ENCODE data around the gene WDR93. TPM values are rescaled to one million over a fixed set of nuclear protein-coding genes. Genes with fewer than 3 reads are reported as not detected.

WDR93 gene
- total and polyA plus RNA-seq, 9 donors, result 0.04 to 0.32 (median 0.18) TPM; not detected in 1

DNA sequence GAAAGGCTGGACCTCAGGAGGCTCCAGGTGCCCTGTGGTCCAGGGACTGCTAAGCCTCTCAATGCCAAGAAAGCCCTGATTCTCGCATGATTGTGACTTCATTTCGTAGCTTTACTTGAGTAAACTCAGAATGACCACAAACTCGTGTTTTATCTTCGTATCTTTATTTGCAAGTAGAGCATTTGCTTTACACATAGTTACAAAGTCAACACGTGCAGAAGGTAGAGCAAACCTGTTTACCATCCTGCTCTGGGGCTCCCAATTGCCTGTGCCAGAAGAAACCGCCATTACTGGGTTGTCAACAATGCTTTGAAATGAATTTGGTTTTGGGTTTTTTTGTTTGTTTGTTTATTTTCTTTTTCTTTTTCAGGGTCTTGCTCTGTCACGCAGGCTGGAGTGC is 66.3 kb downstream of the WDR93 start:
- no peak overlapping the region for H3K4me3 ChIP-seq (ENCODE audit: low read length)
- peaks cover 2% of the 10 kb centered on the region for H3K27me3 ChIP-seq (ENCODE audit: control insufficient read depth, insufficient read depth, low read length)
- 57% methylated on average over 3 of the region's 7 CpGs for WGBS (ENCODE audit: insufficient coverage)
- no peak for DNase-seq
- no peaks in the 10 kb centered on the region for H3K36me3 ChIP-seq (ENCODE audit: control insufficient read depth, insufficient read depth, low read length)
- H3K27ac ChIP-seq (ENCODE audit: low read length), result no peak overlapping the region
- H3K4me1 ChIP-seq (ENCODE audit: control insufficient read depth, insufficient read depth, low read length), result peaks cover 5% of the 10 kb centered on the region
- H3K9me3 ChIP-seq (replicated peaks; ENCODE audit: control insufficient read depth, low read depth, low read length), result no peaks in the 10 kb centered on the region

DNA sequence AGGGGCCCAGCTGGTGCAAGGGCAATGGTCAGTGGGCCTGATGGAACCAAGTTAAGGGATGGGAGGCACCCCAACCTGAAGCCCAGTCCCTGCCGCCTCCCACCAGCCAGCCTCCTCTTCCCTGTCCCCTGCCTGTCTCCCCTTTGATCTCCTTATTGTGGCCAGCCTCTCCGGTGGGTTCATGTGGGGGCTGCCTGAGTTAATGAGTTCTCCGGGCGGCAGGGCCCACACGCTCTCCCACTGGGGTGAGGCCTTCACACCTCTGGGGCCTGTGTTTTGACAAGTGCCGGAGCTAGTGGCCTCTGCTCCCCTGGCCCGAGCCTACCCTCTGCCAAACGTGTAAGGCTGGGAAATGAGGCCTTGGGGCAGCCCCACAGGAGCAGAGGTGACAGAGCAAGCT is 67.7 kb downstream of the WDR93 start:
- DNase-seq, result no peak
- H3K27ac ChIP-seq (ENCODE audit: low read length), result no peak overlapping the region
- no peaks in the 10 kb centered on the region for H3K9me3 ChIP-seq (replicated peaks; ENCODE audit: control insufficient read depth, low read depth, low read length)
- no peak overlapping the region for H3K4me3 ChIP-seq (ENCODE audit: low read length)
- WGBS (ENCODE audit: insufficient coverage), result 47% methylated on average over 8 of the region's 8 CpGs
- peaks cover 5% of the 10 kb centered on the region for H3K4me1 ChIP-seq (ENCODE audit: control insufficient read depth, insufficient read depth, low read length)
- H3K36me3 ChIP-seq (ENCODE audit: control insufficient read depth, insufficient read depth, low read length), result no peaks in the 10 kb centered on the region
- peaks cover 2% of the 10 kb centered on the region for H3K27me3 ChIP-seq (ENCODE audit: control insufficient read depth, insufficient read depth, low read length)

DNA sequence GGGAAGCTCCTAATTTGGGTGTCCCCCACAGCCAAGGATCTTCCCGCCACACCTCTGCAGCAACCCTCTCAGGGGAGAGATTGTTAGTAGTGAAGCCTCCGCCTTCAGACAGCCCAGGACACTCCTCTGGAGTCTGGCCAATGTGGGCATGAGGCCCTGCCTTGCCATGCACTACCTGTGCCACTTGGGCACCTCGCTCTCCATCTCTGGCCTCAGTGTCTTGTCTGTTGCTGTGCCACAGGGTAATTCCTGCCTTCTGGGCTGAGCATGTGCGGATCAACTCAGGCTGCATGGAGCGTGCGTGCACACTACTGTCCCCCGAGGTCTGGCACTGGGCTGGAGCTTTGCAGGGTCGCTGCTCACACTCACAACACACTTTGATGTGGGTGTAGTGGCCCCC is 68.4 kb downstream of the WDR93 start:
- H3K4me1 ChIP-seq (ENCODE audit: control insufficient read depth, insufficient read depth, low read length), result peaks cover 5% of the 10 kb centered on the region
- DNase-seq, result no peak
- no peak overlapping the region for H3K4me3 ChIP-seq (ENCODE audit: low read length)
- no peaks in the 10 kb centered on the region for H3K36me3 ChIP-seq (ENCODE audit: control insufficient read depth, insufficient read depth, low read length)
- peaks cover 2% of the 10 kb centered on the region for H3K27me3 ChIP-seq (ENCODE audit: control insufficient read depth, insufficient read depth, low read length)
- WGBS (ENCODE audit: insufficient coverage), result 83% methylated on average over 3 of the region's 8 CpGs
- H3K27ac ChIP-seq (ENCODE audit: low read length), result no peak overlapping the region
- H3K9me3 ChIP-seq (replicated peaks; ENCODE audit: control insufficient read depth, low read depth, low read length), result no peaks in the 10 kb centered on the region

DNA sequence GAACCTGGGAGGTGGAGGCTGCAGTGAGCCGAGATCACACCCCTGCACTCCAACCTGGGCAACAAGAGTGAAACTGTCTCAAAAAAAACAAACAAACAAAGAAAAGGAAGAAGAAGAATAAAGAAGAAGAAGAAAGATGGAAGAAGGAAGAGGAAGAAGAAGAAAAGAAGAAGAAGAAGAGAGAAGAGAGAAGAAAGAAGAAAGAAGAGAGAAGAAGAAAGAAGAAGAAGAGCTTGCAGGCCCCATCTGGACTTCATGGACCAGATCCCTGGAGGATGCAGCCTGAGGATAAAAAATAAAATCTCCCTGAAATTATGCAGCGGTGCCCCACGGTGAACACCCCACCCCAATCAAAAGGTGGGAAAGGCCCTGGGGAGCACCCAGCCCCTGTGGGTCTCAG is 69.2 kb downstream of the WDR93 start:
- Histone ChIP-seq H3K4me1 (ENCODE audit: control insufficient read depth, insufficient read depth, low read length) (peaks cover 5% of the 10 kb centered on the region), H3K9me3 (replicated peaks; ENCODE audit: control insufficient read depth, low read depth, low read length) (no peaks in the 10 kb centered on the region), H3K36me3 (ENCODE audit: control insufficient read depth, insufficient read depth, low read length) (no peaks in the 10 kb centered on the region), H3K27me3 (ENCODE audit: control insufficient read depth, insufficient read depth, low read length) (peaks cover 2% of the 10 kb centered on the region), H3K27ac (ENCODE audit: low read length) (no peak overlapping the region), H3K4me3 (ENCODE audit: low read length) (no peak overlapping the region)
- 50% methylated on average over 2 of the region's 3 CpGs for WGBS (ENCODE audit: insufficient coverage)
- no peak for DNase-seq

DNA sequence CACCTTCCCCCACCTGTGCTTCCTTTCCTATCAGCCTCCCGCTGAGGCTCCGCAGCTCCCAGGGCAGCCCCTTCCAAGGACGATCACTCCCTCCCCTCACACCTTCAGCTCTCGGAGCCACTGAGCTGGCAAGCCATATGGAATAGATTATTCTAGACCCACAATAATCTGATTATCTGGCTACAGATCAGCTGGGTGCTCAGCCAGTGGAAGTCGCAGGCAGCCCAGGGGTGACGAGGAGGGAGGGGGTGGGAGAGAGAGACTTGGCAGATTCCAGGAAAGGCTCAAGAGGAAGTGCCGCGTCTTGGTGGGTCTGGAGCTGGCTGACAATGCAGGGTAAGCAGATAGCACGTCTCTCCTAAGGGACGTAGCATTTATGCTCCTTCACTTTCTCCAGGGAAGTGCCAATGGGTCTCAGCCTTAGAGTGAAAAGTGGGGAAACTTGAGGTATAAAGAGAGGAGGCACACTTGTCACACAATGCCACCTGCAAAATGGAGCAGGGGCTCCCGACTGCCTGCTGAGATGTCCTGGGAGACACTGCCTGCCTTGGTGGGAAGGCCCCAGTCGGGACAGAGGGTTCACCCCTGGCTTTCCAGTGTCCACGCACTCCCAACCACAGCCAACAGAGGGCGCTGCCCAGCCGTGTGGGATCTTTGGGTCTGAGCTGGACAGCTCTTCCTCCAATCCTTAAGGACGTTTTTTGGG is 69.8 kb downstream of the WDR93 start:
- Histone ChIP-seq H3K9me3 (replicated peaks; ENCODE audit: control insufficient read depth, low read depth, low read length) (no peaks in the 10 kb centered on the region), H3K4me1 (ENCODE audit: control insufficient read depth, insufficient read depth, low read length) (peaks cover 5% of the 10 kb centered on the region), H3K27me3 (ENCODE audit: control insufficient read depth, insufficient read depth, low read length) (peaks cover 2% of the 10 kb centered on the region), H3K27ac (ENCODE audit: low read length) (no peak overlapping the region), H3K4me3 (ENCODE audit: low read length) (no peak overlapping the region), H3K36me3 (ENCODE audit: control insufficient read depth, insufficient read depth, low read length) (no peaks in the 10 kb centered on the region)
- peak; percentile 70 for DNase-seq
- WGBS (ENCODE audit: insufficient coverage), result 19% methylated on average over 9 of the region's 16 CpGs

DNA sequence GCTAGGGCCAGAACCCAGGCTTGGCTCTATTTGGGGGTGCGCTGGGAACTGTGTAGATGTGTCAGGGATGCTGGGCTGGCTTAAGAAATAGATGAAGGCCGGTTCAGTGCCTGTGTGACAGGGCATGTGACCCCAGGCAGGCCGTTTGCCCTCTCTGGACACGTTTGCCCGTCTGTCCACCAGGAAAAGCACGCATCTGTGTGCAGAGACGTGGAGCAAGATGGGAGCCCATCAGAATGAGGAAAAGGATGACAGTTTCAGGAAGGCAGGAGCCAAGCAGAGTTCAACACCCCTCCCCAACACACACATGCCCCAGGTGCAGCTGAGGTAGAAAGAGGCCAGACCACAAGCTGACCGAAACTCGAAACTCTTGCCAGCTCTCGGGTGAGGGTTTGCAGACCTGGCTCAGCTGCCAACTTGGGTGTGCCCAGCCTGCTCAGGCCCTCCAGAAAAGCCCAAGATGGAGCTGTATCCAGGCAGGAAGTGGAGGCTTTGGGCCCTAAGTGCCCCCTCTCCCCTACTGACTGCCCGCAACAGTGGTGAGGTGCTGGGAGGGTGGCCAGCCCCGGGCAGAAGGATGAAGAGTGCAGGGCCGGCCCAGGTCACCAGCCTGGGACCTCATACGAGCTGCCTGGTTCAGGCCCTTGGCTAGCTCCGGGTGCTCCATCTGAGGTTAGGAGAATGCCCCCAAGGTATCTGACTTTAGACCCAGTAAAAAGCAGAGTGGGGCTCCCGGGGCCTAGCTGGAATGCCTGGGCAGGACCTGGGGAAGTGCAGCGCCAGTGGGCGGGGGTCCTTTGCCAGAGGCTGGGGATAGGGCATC is 70.6 kb downstream of the WDR93 start:
- no peak overlapping the region for H3K27ac ChIP-seq (ENCODE audit: low read length)
- WGBS (ENCODE audit: insufficient coverage), result 64% methylated on average over 15 of the region's 18 CpGs
- peaks cover 2% of the 10 kb centered on the region for H3K27me3 ChIP-seq (ENCODE audit: control insufficient read depth, insufficient read depth, low read length)
- no peak for DNase-seq
- H3K4me3 ChIP-seq (ENCODE audit: low read length), result no peak overlapping the region
- peaks cover 5% of the 10 kb centered on the region for H3K4me1 ChIP-seq (ENCODE audit: control insufficient read depth, insufficient read depth, low read length)
- no peaks in the 10 kb centered on the region for H3K9me3 ChIP-seq (replicated peaks; ENCODE audit: control insufficient read depth, low read depth, low read length)
- no peaks in the 10 kb centered on the region for H3K36me3 ChIP-seq (ENCODE audit: control insufficient read depth, insufficient read depth, low read length)

DNA sequence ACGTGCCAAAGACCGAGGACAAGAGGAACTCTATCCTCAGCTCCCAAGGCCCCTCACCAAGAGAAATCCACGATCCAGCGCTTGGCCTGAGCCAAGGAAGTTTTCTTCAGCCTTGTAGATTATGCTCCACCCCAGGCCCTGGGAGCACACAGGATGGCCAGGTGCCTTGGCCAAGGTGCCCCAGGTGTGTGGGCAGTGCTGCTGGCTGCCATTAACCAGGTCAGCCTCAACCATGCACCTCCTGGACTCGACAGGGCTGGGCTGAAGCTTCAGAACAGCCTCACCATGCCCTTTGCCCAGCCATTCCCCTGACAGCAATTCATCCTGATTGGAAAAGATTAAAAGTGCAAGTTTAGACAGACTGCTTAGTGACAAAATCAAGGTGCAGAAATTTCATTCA is 71.3 kb downstream of the WDR93 start:
- peaks cover 5% of the 10 kb centered on the region for H3K4me1 ChIP-seq (ENCODE audit: control insufficient read depth, insufficient read depth, low read length)
- H3K4me3 ChIP-seq (ENCODE audit: low read length), result no peak overlapping the region
- H3K36me3 ChIP-seq (ENCODE audit: control insufficient read depth, insufficient read depth, low read length), result no peaks in the 10 kb centered on the region
- no peaks in the 10 kb centered on the region for H3K9me3 ChIP-seq (replicated peaks; ENCODE audit: control insufficient read depth, low read depth, low read length)
- no peak for DNase-seq
- H3K27ac ChIP-seq (ENCODE audit: low read length), result no peak overlapping the region
- peaks cover 2% of the 10 kb centered on the region for H3K27me3 ChIP-seq (ENCODE audit: control insufficient read depth, insufficient read depth, low read length)
- WGBS (ENCODE audit: insufficient coverage), result 67% methylated on average over 1 of the region's 5 CpGs

DNA sequence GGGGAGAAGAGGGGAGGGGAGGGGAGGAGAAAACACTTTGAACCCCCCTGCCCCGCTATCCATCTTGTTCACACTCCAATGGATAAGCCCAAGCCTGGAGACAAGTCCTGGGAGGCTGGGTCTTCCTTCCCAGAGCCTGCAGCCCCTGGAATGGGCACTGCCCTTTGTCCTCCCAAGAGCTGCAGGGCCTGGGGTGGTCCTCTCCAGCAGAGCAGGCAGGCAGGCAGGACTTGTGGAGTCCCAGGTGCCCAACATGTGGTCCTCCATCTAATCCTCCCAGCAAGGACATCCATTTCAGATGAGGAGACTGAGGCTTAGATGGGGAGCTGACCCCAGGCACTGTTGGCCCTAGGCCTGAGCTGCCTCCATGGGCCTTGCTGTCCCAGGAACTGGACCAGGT is 75.1 kb downstream of the WDR93 start:
- WGBS (ENCODE audit: insufficient coverage), result no CpG with 5 or more reads among the region's 1 CpG
- DNase-seq, result no peak

DNA sequence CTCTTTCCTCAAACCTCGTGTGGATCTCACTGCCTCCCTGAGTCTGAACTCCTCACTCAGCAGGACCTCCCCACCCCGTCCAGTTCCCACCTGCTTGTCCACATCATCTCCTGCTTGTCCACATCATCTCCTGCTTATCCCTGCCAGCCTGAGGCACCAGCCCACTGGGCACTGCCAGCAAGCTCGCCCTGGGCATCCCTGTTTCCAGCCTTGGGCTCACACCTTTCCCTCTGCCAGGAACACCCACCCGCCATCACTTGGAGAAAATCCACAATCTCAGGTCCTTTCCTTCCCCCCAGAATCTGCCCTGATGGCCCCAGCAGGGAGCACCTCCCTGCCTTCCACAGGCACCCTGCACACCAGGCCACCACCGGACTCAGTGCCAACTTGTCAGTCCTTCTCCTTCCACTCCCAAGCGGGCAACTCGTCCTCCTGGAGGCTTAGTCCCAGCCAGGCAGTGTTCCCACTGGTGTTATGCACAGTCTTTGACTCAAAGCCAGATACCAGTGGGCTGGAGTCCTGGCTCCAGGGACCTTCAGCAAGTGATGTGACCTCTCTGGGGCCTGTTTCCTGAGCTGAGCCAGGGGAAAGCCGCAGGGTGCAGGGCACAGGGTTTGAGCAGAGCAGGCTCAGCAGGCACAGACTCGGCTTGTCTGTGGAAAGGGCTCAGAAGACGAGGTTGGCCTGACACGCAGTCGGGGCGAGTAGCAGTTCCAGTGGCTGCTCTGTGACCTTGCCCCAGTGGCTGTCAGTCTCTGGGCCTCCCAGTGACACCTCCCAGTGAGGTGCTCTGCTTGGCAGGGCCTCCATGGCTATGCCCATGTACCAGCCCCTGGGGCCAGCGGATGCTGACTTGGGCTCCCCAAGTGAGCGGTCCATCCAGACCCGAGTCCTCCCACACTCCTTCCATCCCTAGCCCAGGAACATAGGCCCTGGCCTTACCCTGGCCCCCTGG is 76.0 kb downstream of the WDR93 start:
- H3K27me3 ChIP-seq (ENCODE audit: control insufficient read depth, insufficient read depth, low read length), result peaks cover 2% of the 10 kb centered on the region
- WGBS (ENCODE audit: insufficient coverage), result 78% methylated on average over 16 of the region's 16 CpGs
- DNase-seq, result no peak

More for the DNA sequence above, 75.1 kb downstream of the WDR93 start:
- no peak overlapping the region for H3K4me3 ChIP-seq (ENCODE audit: low read length)
- no peaks in the 10 kb centered on the region for H3K36me3 ChIP-seq (ENCODE audit: control insufficient read depth, insufficient read depth, low read length)
- peaks cover 2% of the 10 kb centered on the region for H3K27me3 ChIP-seq (ENCODE audit: control insufficient read depth, insufficient read depth, low read length)
- peaks cover 3% of the 10 kb centered on the region for H3K4me1 ChIP-seq (ENCODE audit: control insufficient read depth, insufficient read depth, low read length)
- H3K9me3 ChIP-seq (replicated peaks; ENCODE audit: control insufficient read depth, low read depth, low read length), result no peaks in the 10 kb centered on the region
- H3K27ac ChIP-seq (ENCODE audit: low read length), result no peak overlapping the region

More for the DNA sequence above, 76.0 kb downstream of the WDR93 start:
- no peaks in the 10 kb centered on the region for H3K36me3 ChIP-seq (ENCODE audit: control insufficient read depth, insufficient read depth, low read length)
- no peak overlapping the region for H3K27ac ChIP-seq (ENCODE audit: low read length)
- no peak overlapping the region for H3K4me3 ChIP-seq (ENCODE audit: low read length)
- no peaks in the 10 kb centered on the region for H3K9me3 ChIP-seq (replicated peaks; ENCODE audit: control insufficient read depth, low read depth, low read length)
- peaks cover 2% of the 10 kb centered on the region for H3K4me1 ChIP-seq (ENCODE audit: control insufficient read depth, insufficient read depth, low read length)

Data from muscle of leg (tissue), 11 donors.